Upper lobe of right lung (tissue), 1 donor: Measurements from ENCODE around the gene EFNA5. TPM values are rescaled to one million over a fixed set of nuclear protein-coding genes. Genes with fewer than 3 reads are reported as not detected.

ENCODE experiments used
- ATAC-seq: fragments of 200-7000 bp; cut with Tn5 transposase; one replicate; pipeline ENCODE4 v1.9.1; 2020; ENCODE audit warnings: mild to moderate bottlenecking, moderate library complexity
- DNase-seq: peaks from one replicate; pipeline ENCODE4 v3.0.0-alpha.2; 2020
- H3K27ac ChIP-seq: fragments of 200-600 bp; one replicate; pipeline ENCODE4 v1.8.0; 2022
- H3K27me3 ChIP-seq: fragments of 200-600 bp; one replicate; pipeline ENCODE4 v1.8.0; 2022; ENCODE audit warnings: mild to moderate bottlenecking
- H3K36me3 ChIP-seq: fragments of 200-600 bp; one replicate; pipeline ENCODE4 v1.8.0; 2022
- H3K4me1 ChIP-seq: fragments of 200-600 bp; one replicate; pipeline ENCODE4 v1.8.0; 2022
- H3K4me3 ChIP-seq: fragments of 200-600 bp; one replicate; pipeline ENCODE4 v1.8.0; 2022; ENCODE audit warnings: mild to moderate bottlenecking
- H3K9me3 ChIP-seq: fragments of 200-600 bp; one replicate; pipeline ENCODE4 v1.8.0; 2022
- CTCF ChIP-seq: fragments of 200-600 bp; IDR thresholded peaks from one replicate; pipeline ENCODE4 v1.8.0; 2022; ENCODE audit warnings: antibody characterized with exemption
- intact Hi-C: fragments of 100-400 bp; cut with DNase I; formaldehyde crosslinking; loops from one replicate; pipeline ENCODE4 v1.11.0; 2022
- total RNA-seq: library from RNA; stranded (reverse); fragmentation: NEBNext Ultra II Directional; extraction: Animal tissue kit (Norgen Biotek cat#: 25700); gene quantifications from one replicate; pipeline ENCODE4 v1.2.1, GENCODE V29; 2021
- donor health status: DM: no; HTN: yes; CAD: no; lungs with severe emphysema.

The EFNA5 gene
- total RNA-seq, 1 donor from 2014 or later: 12.0 TPM

- no peak overlapping the region for H3K4me3 ChIP-seq
- H3K9me3 ChIP-seq: no peaks in the 10 kb centered on the region
- H3K27ac ChIP-seq: no peak overlapping the region
- intact Hi-C loops: no loop called here
- no peaks in the 10 kb centered on the region for H3K4me1 ChIP-seq
- DNase-seq (no peak), ATAC-seq (no peak)
- no peaks in the 10 kb centered on the region for H3K36me3 ChIP-seq
- no peaks in the 10 kb centered on the region for H3K27me3 ChIP-seq
- TF ChIP-seq CTCF: no peak
These were observed 192.6 kb downstream of the EFNA5 start for GRCh38 chr5:107478068-107478641.

- ATAC-seq (no peak), DNase-seq (no peak)
- Histone ChIP-seq H3K27ac (peak overlapping the region; percentile 33), H3K9me3 (no peaks in the 10 kb centered on the region), H3K4me1 (no peaks in the 10 kb centered on the region), H3K36me3 (no peaks in the 10 kb centered on the region), H3K27me3 (no peaks in the 10 kb centered on the region), H3K4me3 (no peak overlapping the region)
- intact Hi-C loops: no loop called here
- no peak for TF ChIP-seq CTCF
These were observed 193.2 kb downstream of the EFNA5 start for GRCh38 chr5:107477492-107477891.

- no peaks in the 10 kb centered on the region for H3K4me1 ChIP-seq
- DNase-seq (no peak), ATAC-seq (peak; percentile 67)
- intact Hi-C loops: no loop called here
- TF ChIP-seq CTCF: no peak
- no peaks in the 10 kb centered on the region for H3K9me3 ChIP-seq
- H3K4me3 ChIP-seq: no peak overlapping the region
- H3K36me3 ChIP-seq: no peaks in the 10 kb centered on the region
- peak overlapping the region; percentile 2 for H3K27ac ChIP-seq
- no peaks in the 10 kb centered on the region for H3K27me3 ChIP-seq
These were observed 194.0 kb downstream of the EFNA5 start for GRCh38 chr5:107476783-107477182.

- H3K36me3 ChIP-seq: no peaks in the 10 kb centered on the region
- H3K4me3 ChIP-seq: no peak overlapping the region
- no peaks in the 10 kb centered on the region for H3K9me3 ChIP-seq
- H3K27ac ChIP-seq: peak overlapping the region; percentile 61
- DNase-seq (no peak), ATAC-seq (peak; percentile 70)
- no peak for TF ChIP-seq CTCF
- H3K4me1 ChIP-seq: peaks cover 2% of the 10 kb centered on the region
- no peaks in the 10 kb centered on the region for H3K27me3 ChIP-seq
- intact Hi-C loops: no loop called here
These were observed 195.8 kb downstream of the EFNA5 start for GRCh38 chr5:107474716-107475489.

GRCh38 chr5:107474361-107474715 lies 196.4 kb downstream of the EFNA5 start:
- H3K4me3 ChIP-seq: no peak overlapping the region
- H3K27ac ChIP-seq: peak overlapping the region; percentile 61
- no peaks in the 10 kb centered on the region for H3K36me3 ChIP-seq
- no peaks in the 10 kb centered on the region for H3K9me3 ChIP-seq
- H3K4me1 ChIP-seq: peaks cover 4% of the 10 kb centered on the region
- ATAC-seq (peak; percentile 19), DNase-seq (no peak)
- H3K27me3 ChIP-seq: no peaks in the 10 kb centered on the region
- intact Hi-C loops: no loop called here
- TF ChIP-seq CTCF: no peak
